HG03108 (cell line): Measurements from ENCODE around the gene SCYGR1.
"Not testable (repeated sequence)": the region's sequence is repeated elsewhere in the genome, so short reads cannot be mapped to it uniquely, and the experiment has no call there.

Experiments used
- ATAC-seq: cut with Tn5 transposase; IDR thresholded peaks from one replicate; pipeline ENCODE4 v1.9.1; 2021; ENCODE audit warnings: moderate library complexity; ENCODE audit not compliant: unreplicated experiment

SCYGR1 gene

DNA sequence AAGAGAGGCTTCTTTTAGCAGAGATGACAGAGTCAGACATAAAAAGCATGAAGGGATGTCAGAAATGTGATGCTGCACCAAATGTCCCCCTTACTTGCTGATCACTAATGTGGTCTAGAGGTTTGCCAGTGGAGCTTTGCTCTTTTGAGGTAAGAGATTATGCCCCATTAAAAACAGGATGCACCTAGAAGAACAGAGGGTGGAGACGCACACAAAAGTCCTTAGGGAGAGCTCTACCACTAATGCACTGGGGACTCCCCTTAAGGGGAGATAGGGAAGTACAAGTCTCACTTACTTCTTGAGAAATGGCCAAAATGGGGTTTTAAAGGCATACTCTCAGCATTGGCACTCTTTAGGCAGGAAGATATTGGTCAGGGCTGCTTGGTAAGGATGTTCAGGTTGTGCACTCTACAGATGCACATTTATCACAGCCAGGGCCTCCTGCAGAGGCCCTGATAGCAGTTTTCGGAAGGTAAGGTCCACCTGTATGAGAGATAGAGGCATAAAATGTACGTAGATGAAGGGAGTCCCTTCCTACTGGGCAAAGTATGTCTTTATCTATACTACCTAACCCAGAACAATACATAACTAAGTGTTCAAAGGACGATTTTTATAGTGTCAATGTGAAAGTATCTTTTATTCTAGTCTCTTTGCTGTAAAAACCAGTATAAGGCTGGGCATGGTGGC, 17.0 kb upstream of the SCYGR1 start:
- no peak for ATAC-seq

DNA sequence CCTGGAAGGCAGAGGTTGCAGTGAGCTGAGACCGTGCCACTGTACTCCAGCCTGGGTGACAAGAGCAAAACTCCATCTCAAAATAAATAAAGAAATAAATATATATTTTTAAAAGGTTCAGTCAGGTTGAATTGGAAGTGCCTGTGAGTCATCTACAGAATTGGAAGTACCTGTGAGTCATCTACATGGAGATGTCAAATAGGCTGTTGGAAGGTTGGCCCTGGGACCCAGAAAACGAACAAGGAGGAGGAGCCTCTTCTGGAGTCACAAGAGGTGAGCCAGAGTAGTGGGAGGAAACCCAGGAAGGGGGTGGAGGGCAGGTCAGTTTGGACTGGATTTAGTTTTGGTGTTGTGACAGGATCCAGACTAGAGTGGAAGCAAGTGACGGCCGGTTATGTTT, 15.2 kb upstream of the SCYGR1 start:
- no peak for ATAC-seq

DNA sequence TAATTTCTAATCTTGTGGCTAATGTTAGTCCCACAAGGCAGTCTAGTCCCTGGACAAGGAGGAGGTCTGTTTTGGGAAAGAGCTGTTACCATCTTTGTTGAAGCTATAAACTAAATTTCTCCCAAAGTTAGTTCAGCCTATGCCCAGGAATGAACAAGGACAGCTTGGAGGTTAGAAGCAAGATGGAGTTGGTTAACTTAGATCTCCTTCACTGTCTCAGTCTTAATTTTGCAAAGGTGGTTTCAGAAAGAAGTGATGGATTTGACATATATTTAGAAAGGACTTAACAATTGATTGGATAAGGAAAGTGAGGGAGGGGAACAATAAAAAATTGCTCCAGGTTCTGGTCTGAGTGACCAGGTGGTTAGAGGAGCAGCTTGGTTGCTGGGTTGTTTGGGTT, 14.6 kb upstream of the SCYGR1 start:
- no peak for ATAC-seq

DNA sequence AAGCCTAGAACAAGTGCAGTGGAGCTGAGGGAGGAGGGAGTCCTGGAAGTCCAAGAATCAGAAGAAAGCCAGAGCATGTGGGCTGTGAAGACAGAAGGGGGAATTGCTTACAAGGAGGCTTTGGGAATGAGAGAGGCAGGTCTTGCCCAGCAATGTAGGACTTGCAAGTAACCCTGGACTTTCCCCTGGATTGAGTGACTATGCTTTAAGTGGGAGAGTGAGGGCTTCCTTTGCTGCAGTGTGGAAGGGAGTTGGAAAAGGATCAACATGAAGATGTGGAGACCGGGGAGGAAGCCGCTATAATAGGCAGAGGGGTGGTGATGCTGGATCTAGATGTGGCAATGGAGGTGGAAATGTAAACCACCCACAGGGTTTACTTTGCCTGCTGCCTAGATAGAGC, 13.8 kb upstream of the SCYGR1 start:
- ATAC-seq, result no peak

DNA sequence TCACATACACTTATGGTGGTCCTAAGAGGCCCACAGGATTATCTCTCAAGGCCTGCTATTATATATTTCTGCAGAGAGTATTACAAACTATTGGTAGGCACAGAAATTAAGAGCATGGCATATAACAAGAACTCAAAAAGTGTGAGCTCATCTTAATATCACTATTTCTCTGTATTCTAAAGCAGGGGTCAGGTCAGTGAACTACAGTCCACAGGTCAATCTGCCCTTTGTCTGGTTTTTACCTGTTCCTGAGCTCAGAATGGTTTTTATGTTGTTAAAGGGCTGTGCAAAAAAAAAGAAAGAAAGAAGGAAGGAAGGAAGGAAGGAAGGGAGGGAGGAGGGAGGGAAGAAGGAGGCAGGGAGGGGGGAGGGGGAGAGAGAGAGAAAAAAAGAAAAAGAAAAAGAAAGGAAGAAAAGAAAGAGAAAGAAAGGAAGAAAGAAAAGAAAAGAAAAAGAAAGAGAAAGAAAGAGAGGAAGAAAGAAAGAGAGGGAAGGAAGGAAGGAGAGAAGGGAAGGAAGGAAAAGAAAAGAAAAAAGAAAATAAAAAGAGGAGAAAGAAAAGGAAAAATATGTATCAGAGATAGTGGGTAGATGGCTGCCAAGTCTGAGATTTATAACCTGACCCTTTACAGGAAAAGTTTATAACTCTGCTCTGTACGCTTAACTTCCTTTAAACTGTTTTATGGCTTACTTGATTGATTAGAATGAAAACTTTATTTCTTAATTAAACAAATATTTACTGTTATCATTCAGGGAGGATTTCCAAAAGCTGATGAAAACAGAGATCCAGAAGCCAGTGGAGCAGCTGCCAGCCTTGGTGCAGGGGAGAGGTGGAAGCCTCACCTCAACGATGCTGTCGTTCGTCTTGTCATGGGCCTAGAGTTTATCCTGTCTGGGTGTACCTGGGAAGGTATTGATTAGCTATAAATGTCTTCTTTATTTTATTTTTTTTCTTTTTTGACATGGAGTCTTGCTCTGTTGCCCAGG, 11.2 kb upstream of the SCYGR1 start:
- no peak for ATAC-seq

DNA sequence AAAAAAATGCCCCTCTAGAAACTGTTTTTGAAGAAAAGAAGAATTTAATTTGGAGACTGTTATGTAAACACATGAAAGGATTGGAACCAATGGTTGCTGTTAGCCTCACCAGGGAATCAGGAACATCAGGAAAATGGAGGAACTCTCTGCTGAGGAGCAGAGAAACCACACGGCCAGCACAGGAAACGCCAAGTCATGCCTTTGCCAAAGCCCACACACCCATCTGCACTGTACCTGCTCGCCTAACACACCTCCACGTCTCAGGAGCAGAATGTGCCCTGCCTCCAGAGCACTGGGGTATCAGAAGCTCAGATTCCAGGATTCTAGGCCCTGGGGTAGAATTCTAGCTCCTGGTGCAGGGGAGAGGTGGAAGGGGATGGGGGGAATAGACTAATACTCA, 9.8 kb upstream of the SCYGR1 start:
- ATAC-seq, result no peak

DNA sequence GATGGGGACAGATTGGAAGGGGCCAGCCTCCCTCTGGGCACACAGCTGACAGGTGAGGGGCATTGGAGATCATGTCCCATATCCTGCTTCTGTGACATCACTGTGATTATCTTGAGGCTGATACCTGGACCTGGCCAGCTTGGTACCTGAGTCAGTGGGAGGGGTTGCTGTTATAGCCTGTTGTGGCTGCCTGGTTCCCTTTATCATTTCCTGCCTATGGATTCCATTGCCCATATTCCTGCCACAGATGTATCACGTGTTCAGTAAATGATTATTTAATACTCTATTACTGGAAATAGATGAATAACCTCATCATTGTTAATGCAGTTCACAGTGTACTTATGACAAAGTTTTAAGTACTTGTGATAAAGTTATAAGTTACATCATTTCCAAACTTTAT, 7.8 kb upstream of the SCYGR1 start:
- no peak for ATAC-seq

DNA sequence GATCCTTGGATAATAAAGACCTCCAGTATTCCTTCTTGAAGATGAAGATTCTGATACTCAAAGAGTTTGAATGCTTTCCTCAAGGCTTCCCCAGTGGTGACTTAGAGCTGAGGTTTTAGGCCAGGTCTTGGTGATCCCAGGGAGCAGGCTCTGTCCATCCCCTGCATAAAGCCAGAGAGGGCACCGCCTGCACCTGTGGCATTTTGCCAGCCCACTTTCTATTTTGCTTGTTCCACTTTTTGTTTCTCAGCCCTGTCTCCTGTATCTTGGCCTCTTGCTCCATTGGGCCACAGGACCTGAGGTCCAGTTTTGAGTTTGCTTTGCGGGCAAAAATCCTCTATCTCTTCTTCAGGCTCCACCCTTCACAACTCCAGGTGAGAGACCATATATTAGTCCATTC, 6.7 kb upstream of the SCYGR1 start:
- ATAC-seq, result no peak

DNA sequence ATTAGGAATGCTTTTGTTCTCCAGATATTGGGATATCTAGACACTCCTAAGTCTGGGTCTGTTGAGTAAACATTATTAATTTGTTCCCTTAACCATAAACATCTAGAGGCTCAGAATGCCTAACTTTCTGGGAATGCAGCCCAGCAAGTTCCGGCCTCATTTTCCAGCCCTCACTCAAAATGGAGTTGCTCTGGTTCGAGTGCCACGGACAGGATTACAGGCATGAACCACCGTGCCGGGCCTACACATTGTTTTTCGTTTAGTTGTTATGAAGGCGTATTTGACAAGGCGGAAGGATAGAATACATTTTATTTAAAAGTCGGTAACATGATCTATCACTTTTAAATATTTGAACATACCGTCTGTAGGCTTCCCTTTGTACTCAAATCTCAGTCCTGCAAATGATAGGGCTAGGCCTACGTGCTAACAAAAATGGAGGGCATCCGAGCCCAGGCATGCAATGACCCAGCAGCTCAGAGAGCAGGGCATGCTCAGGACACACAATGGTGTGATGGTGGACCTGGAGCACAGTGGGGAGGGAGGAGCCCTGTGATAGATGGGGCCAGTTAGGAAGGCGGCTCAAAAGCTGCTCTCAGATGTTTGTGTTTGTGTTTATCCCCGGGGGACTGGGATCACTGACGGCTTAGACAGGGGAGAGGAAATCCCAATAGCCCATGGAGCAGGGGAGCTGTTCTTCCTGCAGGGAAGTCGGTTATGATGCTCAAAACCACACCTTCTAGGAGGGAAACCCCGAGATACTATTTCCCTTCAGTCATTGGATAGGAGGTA, 2.9 kb upstream of the SCYGR1 start:
- ATAC-seq, result no peak

DNA sequence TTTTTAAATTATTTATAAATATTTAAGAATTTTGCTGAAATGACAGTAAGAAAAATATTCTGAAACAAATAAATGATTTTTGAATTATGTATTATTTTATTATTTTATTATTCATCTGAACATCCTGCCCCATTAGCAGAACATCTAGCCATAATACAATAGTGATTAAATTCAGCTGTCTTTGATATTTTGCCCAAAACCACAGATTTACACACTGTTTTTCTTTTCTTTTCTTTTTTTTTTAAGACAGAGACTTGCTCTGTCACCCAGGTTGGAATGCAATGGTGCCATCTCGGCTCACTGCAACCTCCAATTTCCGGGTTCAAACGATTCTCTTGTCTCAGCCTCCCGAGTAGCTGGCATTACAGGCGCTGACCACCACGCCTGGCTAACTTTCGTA, 1.9 kb upstream of the SCYGR1 start:
- ATAC-seq, result no peak

DNA sequence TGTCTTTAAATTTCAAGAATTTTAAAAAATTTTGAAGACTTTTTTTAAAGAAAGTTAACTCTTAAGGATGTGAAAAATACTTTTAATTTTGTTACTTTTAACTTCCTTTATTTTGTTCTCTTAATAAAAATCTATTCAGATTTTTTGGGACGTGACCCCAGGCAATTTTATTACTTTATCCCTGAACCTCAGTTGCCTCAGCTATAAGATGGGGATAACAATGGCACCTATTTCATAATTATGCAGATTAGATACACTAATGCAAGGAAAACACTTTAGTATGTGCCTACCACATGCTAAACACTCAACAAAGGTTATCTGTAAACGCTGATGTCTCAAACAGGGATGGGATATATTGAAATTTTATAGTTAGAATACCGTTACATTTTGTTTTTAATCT, 1.5 kb upstream of the SCYGR1 start:
- no peak for ATAC-seq

DNA sequence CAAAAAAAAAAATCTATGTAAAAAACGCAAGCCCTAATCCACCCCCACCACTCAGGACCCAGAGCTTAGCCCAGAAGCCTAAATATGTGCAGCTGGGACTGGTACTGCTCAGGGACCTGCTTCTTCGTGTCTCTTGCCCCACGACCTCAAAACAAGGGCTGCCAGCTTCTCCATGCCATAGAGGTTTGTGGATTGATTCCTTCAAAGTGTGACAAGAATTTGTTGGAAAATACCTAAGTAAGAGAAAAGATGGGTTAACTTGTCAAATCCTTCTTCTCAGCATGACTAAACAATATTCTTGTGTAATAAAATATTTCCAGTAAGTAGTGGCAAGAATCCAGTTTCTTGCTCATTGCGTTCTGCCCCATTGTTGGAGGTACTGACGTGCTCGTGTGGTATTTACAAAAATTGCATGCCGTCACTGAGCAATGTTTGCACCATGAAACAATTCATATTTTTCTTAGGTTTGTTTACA, 825 bp upstream of the SCYGR1 start:
- ATAC-seq, result no peak

DNA sequence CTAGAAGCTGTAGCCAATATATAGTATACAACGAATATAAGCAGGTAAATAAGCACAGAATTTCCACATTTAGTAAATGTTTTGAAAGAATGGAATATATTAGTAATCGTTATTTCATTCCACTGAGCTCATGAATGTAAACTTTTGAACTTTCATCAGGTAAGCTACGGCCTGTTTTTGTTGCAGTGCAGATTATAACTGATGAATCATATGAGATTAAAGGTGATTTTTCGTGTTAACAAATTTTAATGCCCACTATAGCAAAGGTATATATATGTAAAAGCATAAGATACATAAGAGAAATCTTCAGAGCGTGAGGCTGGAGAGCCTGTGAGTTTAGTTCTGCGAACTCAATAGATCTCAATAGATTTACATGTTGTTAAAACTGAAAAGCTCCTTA, 1.1 kb downstream of the SCYGR1 start:
- no peak for ATAC-seq

DNA sequence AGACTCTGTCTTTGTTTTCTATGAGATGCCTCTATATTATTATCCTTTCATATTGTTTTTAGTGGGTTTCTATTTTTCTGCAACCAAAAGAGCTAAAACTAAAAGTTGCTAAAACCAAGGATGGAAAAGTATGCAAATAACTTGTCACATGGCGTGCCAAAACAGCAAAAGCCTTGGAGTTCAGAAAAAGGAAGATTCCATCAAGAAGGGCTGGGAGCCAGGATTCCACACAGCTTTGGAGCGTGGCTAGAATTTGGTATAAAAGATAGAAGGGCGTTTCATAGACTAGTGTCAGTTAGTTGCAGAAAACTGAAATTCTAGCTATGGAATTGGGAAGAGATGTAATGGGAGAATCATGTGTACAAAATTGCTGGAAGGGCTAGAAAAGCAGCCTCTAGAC, 4.1 kb downstream of the SCYGR1 start:
- ATAC-seq, result no peak

DNA sequence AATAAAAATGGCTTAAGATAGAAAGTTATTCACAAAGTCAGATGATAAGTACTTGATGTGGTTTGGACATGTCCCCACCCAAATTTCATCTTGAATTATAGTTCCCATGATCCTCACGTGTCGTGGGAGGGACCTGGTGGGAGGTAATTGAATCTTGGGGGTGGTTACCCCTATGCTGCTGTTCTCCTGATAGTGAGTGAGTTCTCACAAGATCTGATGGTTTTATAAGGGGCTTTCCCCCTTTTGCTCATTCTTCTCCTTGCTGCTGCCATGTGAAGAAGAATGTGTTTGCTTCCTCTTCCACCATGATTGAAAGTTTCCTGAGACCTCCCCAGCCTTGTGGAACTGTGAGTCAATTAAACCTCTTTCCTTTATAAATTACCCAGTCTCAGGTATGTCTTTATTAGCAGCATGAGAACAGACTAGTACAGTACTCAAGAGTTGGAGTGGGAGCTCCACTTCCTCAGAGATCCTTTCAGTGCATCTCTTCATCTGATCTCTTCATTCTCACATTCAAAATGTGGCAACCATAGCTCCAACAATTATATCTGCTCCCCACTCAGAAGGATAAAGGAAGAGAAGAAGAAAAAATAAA, 5.4 kb downstream of the SCYGR1 start:
- not testable (repeated sequence) for ATAC-seq

DNA sequence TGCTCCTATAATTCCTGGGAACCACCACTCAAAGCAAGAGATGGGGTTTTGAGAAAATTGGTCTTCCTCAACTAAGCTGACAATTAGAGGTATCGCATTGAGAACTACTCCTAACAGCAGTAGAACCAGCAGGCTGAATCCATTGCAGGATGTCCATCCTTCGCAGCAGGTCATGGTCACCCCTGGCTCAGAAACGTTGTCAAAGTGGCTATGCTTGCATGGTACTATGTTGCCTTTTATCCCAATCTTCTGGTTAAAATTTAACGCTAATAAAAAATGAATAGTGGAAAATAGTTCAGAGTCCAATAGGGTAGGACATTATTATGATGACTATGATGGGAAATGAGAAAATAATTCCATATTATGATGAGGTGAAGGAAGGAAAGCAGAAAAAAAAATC, 8.7 kb downstream of the SCYGR1 start, which contains the start of gene TM4SF20:
Gene TM4SF20 (minus strand): TSS at position 212 of the 400 bp plus-strand sequence. CDS start 38 bp downstream, at position 174.
- no peak for ATAC-seq

DNA sequence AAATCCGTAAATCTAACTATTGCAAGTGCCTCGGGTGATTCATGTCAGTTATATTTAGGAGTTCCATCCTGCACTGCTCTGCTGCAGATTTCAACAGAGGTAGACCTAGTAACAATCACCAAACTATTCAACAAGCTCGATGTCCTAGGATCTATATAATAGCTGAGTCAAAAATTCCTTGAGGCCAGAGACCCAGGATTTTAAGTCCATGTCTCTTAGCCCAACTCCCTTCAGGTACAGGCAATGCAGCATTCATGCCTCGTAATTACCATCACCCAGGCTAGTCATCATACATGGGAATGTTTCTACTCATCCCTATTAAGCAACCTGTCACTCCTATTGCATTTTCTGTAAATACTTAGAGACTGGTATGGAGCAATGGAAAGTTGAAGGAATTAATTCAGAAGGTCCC, 9.4 kb downstream of the SCYGR1 start:
- no peak for ATAC-seq

DNA sequence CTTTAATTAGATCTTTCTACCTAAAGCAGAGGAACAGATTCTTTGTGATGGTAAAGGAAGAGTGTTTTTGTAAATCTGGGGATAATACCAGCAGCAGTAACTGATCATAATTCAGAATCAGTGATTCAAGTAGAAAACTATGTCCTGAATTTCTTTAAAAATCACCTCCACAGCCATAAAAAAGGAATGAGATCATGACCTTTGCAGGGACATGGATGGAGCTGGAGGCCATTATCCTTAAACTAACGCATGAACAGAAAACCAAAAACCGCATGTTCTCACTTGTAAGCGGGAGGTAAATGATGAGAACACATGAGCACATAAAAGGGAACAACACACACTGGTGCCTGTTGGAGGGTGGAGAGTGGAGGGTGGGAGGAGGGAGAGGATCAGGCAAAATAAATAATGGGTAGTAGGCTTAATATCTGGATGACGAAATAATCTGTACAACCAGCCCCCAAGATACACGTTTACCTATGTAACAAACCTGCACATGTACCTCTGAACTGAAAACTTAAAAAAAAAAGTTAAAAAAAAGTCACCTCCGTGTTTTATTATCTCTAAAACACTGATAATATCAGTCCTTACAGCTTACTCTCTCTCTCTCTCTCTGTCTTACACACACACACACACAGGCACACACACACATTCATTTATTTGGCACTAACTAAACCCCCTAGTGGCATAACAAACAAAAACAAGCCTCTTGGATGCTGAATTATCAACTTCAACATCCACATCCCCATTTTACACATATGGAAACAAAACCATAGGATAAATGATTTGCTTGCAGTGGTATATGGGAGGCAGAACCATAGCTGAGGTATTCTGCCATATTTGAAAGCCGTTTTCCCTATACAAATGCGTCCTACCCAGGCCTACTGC, 10.0 kb downstream of the SCYGR1 start:
- no peak for ATAC-seq

DNA sequence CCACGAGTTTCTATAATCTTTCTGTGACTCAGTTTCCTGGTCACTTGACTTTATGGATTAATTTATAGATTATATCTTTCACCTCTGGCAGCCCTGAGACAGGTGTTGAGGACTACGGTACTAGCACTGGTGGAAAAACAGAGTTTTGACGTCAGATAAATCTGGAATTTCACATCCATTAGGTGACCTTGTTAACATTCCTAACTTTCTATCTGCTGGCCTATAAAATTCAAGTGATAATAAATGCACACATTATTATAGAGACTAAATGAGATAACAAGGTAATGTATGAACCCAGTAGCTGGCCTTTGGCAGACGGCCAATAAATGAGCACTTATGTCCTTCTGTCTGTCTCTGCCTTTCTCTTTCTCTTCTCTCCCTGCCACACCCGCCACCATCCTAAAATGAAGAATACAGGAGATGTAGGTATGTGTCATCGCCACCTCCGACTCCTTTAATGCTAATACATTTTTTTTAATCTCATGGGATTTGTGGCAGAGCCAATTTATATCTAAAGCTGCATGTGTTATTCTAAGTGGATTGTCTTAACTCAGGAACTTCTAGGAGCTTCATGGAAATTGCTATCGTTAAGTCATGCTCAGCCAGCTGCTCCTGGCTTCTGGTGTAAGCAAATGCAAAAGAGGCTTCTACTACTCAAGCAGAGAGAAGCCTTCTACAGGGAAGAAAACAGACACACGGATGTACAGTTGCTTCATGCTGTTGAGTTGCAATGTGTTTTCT, 10.9 kb downstream of the SCYGR1 start:
- ATAC-seq, result no peak
